AG04449 (cell line): ENCODE data around the gene TTC8.
"Not testable (repeated sequence)": the region's sequence is repeated elsewhere in the genome, so short reads cannot be mapped to it uniquely, and the experiment has no call there.

ENCODE experiments used
- CTCF ChIA-PET: fragments of 350-600 bp; formaldehyde crosslinking; extraction: SDS; loops from one replicate; lab custom pipeline; 2021; ENCODE audit warnings: antibody characterized with exemption; lab: Yijun Ruan, JAX
- POLR2A ChIA-PET: fragments of 400-600, 350-600 bp; formaldehyde crosslinking; extraction: SDS; loops from one replicate; lab custom pipeline; 2020; ENCODE audit warnings: antibody characterized with exemption, inconsistent platforms; lab: Yijun Ruan, JAX
- DNase-seq: peaks from one replicate; pipeline ENCODE4 v3.0.0-alpha.2; 2010; ENCODE audit warnings: low read depth, low spot score
- H3K4me3 ChIP-seq: 2 replicates; pipeline ENCODE4 v1.5.1; 2011; ENCODE audit warnings: low read depth, mild to moderate bottlenecking, control low read depth, low read length
- TF ChIP-seq, protein P1 (sequence below): IDR thresholded peaks from one replicate; pipeline ENCODE4 v1.5.1; 2011; ENCODE audit warnings: mild to moderate bottlenecking, moderate library complexity, low read length, control low read depth, inconsistent platforms; ENCODE audit not compliant: insufficient read depth; ENCODE audit errors: missing control alignments

TTC8 gene

DNA sequence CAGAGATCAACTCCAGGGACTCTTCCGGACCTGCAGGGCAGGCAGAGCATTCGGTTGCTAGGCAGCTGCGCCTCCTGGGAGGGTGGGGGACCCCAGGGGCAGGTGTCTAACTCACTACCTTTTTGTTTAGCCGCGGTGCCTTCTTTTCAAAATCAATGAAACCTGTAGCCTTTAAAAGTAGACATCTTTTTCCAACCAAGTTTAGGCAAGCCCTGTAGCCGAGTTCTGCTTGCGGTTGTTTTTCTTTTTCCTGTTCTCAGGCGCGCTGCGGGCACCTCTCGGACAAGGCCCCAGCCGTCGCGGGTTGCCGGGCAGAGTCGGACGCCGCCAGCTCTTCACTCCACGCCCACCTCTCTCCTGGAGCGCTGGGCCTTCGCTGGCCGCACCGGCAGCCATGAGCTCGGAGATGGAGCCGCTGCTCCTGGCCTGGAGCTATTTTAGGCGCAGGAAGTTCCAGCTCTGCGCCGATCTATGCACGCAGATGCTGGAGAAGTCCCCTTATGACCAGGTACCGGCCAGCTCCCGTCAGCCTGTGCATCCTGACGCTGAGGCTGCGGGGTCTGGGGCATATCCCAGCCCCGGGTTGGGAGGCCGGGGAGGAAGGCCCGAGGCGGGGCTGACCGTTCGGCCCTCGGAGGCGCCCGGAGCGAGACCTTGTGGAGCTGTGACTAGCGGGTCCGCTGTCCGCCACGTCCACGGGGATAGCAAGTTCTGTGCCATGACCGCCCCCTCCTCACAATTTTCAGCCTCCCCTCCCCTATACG lies at the start of gene TTC8:
TSS of gene TTC8 (plus strand) at position 338 of the 764 bp plus-strand sequence. CDS start at position 395, 57 bp downstream.
- POLR2A ChIA-PET: interaction anchor here (0.6 to 1.9 kb wide), 11 partner anchors 10 to 203 kb away, joined by 3 to 6 read pairs (median 3); partner anchors contain the start of gene EML5
- TF ChIP-seq, protein P1, sequence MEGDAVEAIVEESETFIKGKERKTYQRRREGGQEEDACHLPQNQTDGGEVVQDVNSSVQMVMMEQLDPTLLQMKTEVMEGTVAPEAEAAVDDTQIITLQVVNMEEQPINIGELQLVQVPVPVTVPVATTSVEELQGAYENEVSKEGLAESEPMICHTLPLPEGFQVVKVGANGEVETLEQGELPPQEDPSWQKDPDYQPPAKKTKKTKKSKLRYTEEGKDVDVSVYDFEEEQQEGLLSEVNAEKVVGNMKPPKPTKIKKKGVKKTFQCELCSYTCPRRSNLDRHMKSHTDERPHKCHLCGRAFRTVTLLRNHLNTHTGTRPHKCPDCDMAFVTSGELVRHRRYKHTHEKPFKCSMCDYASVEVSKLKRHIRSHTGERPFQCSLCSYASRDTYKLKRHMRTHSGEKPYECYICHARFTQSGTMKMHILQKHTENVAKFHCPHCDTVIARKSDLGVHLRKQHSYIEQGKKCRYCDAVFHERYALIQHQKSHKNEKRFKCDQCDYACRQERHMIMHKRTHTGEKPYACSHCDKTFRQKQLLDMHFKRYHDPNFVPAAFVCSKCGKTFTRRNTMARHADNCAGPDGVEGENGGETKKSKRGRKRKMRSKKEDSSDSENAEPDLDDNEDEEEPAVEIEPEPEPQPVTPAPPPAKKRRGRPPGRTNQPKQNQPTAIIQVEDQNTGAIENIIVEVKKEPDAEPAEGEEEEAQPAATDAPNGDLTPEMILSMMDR: no peak
- CTCF ChIA-PET: interaction anchor here (1.3 to 2.1 kb wide), 4 partner anchors 11 to 188 kb away, joined by 3 to 8 read pairs (median 4); partner anchors contain the start of gene EML5
- peak within 1 kb of the TSS; percentile 85 for H3K4me3 ChIP-seq
- peak; percentile 24 for DNase-seq

DNA sequence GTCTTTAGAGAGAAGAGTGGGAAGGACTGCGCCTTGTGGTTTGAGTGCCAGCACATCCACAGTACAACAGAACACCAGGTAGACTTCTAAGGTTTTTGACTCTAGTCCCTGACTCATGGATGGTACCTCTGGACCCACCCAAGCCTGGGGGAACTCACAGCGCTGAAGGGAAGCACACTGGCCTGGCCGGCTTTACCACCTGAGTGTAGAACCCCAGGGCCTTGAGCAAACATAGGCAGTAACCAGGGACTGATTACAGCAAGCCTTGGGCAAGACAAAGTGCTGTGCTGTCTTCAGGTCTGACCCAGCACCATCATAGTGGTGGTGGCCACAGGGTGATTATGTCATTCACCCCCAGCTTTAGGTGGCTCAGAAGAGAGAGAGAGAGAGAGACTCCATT lies 48.9 kb upstream of the TTC8 start:
- ChIA-PET POLR2A (no interaction called here), CTCF (no interaction called here)
- no peak for DNase-seq

DNA sequence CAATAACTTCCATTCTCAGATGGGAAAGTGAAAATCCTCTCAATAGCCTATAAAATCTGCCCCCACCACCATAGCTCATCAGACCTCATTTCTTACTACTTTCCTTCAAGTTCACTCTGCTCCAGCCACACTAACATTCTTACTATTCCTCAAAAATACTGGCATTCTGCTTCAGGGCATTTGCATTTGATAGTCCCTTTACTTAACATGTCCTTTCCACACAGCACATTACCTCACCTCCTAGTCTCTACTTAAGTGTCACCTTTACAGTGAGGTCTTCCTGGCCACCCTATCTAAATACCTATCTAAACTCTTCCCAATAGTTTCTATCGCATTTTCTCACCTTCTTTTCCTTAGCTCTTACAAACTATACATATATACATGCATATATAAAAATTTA lies 38.5 kb upstream of the TTC8 start:
- DNase-seq: no peak
- H3K4me3 ChIP-seq: no peak overlapping the region
- CTCF ChIA-PET: no interaction called here
- TF ChIP-seq, protein P1: no peak
- POLR2A ChIA-PET: no interaction called here

More for the DNA sequence above, 48.9 kb upstream of the TTC8 start:
- TF ChIP-seq, protein P1: no peak
- H3K4me3 ChIP-seq: no peak overlapping the region

DNA sequence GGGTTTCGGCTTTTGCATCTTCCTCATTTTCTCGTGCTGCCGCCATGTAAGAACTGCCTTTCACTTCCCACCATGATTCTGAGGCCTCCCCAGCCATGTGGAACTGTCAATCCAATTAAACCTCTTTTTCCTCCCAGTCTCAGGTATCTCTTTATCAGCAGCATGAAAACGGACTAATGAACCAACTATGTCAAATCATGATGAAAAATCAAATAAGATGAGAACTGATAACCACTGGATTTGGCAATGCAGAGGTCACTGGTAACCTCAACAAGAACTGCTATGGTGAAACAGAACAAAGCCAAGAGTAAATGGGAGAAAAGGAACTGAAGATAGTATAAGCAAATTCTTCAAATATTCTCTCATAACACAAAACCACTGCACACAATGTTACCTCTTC lies 37.7 kb upstream of the TTC8 start:
- TF ChIP-seq, protein P1: no peak
- no peak overlapping the region for H3K4me3 ChIP-seq
- DNase-seq: no peak
- ChIA-PET CTCF (interaction anchor here (0.8 kb wide), 1 partner anchor 109 kb away, joined by 3 read pairs; no protein-coding TSS in a partner anchor), POLR2A (no interaction called here)

DNA sequence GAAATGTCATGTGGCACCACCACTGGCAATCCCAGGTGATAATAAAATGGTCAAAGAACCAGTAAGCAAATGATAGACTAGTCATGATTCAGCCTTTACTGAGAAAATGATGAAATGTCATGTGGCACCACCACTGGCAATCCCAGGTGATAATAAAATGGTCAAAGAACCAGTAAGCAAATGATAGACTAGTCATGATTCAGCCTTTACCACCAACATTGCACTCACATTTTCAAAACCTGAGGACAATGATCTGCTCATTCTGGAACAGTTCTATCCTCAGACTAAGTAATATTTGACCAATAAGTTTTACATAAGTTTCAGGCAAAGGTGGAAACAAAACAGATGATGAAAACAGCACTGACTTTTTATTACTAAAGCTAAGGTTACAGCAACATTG lies 34.9 kb upstream of the TTC8 start:
- CTCF ChIA-PET, POLR2A ChIA-PET, DNase-seq: not testable (repeated sequence)

DNA sequence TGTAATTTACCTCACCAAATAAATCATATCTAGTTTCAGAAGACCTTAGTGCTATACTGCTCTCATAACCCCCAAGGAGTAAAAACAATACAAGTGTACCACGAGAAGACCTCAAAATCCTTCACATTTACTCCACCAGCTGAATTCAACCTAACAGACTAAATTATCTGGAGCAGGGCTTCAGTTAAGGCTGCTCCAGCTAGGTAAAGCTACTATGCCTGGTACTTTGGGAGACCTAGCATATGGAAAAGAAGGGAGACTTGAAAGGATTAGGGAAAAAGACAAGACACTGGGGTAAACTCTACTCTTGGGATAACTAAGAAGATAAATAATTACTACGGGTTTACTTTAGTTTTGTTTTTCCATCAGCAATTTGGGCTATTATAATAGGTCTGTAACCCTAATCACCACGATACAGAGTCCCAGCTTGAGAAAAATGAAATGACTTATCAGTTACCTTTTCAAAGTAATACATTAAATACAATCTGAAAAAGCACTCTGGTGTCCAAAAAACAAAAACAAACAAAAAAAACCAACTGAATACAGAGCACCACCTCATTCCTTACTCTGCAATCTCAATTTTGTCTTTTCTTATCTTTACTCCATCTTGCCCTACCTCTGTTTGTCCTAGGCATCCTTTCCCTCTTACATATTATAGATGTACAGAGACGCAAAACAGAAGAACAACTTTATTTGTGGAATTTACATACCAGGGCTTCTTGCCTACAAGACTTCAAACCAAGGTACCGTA lies 33.8 kb upstream of the TTC8 start:
- H3K4me3 ChIP-seq: no peak overlapping the region; the same call in 1 of the 2 replicates
- TF ChIP-seq, protein P1: no peak
- ChIA-PET POLR2A (interaction anchor here (1.1 kb wide), 1 partner anchor 34 kb away, joined by 3 read pairs; the partner anchor contains the start of gene TTC8), CTCF (interaction anchor here (1.0 to 2.8 kb wide), 2 partner anchors 12 to 123 kb away, joined by 4 to 14 read pairs; no protein-coding TSS in a partner anchor)
- no peak for DNase-seq

More for the DNA sequence above, 34.9 kb upstream of the TTC8 start:
- H3K4me3 ChIP-seq: not testable (repeated sequence)
